ENCODE results near the gene LPCAT1. TPM values are rescaled to one million over a fixed set of nuclear protein-coding genes. Genes with fewer than 3 reads are reported as not detected.

The LPCAT1 gene
- total and polyA plus RNA-seq, 2 donors (not counting 3 experiments of a cell fraction or from before 2014, with no cell fraction given) = 28.9 to 57.2 TPM

DNA sequence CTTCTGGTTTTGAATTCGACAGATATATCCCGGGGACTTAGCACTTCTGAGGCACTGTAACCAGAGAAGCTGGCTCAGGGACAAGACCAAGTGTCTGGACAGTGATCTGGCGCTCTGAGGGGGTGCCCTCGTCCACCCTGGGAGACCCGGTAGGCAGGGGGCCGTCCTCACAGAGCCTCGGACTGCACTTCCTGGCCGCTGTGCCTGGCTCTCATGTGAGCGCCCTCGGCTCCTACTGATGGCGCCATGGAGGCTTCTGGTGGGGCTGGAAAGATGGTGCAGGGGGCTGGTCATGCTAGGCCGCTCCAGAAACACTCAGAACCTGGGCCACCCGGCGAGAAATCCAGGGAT, 59.7 kb downstream of the LPCAT1 start:
- Histone ChIP-seq H3K9me3 (replicated peaks; ENCODE audit: control insufficient read depth, insufficient read depth, low read length) (no peaks in the 10 kb centered on the region), H3K79me2 (ENCODE audit: control insufficient read depth, insufficient read depth, low read length) (no peaks in the 10 kb centered on the region), H3K4me2 (ENCODE audit: insufficient read depth, low read length) (no peak overlapping the region), H2AFZ (ENCODE audit: low read depth, low read length) (no peak overlapping the region), H4K20me1 (replicated peaks; ENCODE audit: control insufficient read depth, extremely low read depth, insufficient read depth, low read length) (no peaks in the 10 kb centered on the region), H3K9ac (replicated peaks; ENCODE audit: extremely low read depth, insufficient read depth, low read length) (no peak overlapping the region), H3K9me1 (replicated peaks; ENCODE audit: control insufficient read depth, extremely low read depth, insufficient read depth, low read length) (no peaks in the 10 kb centered on the region), H3K36me3 (ENCODE audit: control insufficient read depth in 2 of 2, extremely low read depth in 1 of 2, insufficient read depth in 2 of 2, low read length in 2 of 2) (peaks cover 2 to 10% of the 10 kb centered on the region in 2 experiments), H3K27me3 (ENCODE audit: control insufficient read depth in 2 of 2, insufficient read depth in 2 of 2, low read length in 2 of 2) (no peaks in the 10 kb centered on the region), H3K4me1 (ENCODE audit: control insufficient read depth, extremely low read depth, insufficient read depth, low read length) (no peaks in the 10 kb centered on the region), H3K4me3 (replicated peaks in 1 of 3; ENCODE audit: insufficient read depth in 1 of 3, low read depth in 1 of 3, low read length in 3 of 3) (no peak overlapping the region), H3K27ac (ENCODE audit: insufficient read depth, low read depth, low read length) (no peak overlapping the region)
- ChIA-PET POLR2A (no interaction called here), CTCF (no interaction called here)
- intact Hi-C loops (cut with micrococcal nuclease) (no loop called here), dilution Hi-C loops (cut with MboI; ENCODE audit: extremely low pct_ligation_motif_present, low sequenced_read_pairs) (no loop called here)
- DNase-seq (ENCODE audit: low read depth, low spot score) (no peak), FAIRE-seq (no peak)
- TF ChIP-seq MYC (IDR thresholded peaks at IDR 0.05; ENCODE audit: low read depth, low read length) = no peak
- no peak for TF ChIP-seq GATA2 (IDR thresholded peaks at IDR 0.05; ENCODE audit: insufficient read depth, insufficient read length, low read depth, low read length)
- TF ChIP-seq, protein P1, sequence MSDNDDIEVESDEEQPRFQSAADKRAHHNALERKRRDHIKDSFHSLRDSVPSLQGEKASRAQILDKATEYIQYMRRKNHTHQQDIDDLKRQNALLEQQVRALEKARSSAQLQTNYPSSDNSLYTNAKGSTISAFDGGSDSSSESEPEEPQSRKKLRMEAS (IDR thresholded peaks at IDR 0.05; ENCODE audit: insufficient read depth, insufficient read length) = no peak
- no TSS peak for BruUV-seq (replicated peaks)

DNA sequence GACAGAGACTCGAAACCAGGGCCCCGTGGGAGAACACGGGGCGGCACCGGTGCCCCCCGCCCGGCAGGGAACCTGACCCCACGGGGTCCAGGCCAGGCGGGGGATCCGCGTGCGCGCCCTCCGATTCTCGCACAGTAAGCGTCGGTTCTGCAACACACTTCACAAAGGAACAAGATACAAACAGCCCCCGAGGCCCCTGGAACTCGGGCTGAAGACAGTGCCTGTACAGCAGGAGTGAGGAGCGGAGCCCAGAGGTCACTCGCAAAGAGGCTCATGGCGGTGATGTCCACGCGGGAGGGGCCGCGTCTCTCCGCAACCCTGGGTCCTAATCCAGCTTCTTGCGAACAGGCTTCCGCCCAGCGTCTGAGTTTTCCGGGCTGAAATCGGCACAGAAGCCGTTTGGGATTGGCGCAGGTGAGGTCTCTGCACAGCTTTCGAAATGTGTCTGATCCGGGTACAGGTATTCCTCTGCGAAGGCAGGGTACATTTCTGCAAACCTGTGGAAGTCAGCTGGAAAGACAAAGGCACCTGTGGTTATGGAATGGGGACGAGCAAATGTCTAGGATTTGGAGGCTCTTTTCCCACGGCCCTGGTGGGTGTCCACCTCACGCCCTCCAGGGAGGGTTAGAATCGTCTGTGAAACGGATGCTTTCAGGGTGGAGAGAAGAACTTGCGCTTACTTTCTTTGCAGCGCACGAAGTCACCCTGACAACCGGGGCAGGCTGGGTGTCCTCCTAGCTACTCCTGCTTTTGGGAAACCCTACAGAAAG, 60.2 kb downstream of the LPCAT1 start:
- POLR2A ChIA-PET = no interaction called here
- Histone ChIP-seq H3K4me3 (replicated peaks in 1 of 3; ENCODE audit: insufficient read depth in 1 of 3, low read depth in 1 of 3, low read length in 3 of 3) (no peak overlapping the region), H3K9me1 (replicated peaks; ENCODE audit: control insufficient read depth, extremely low read depth, insufficient read depth, low read length) (no peaks in the 10 kb centered on the region), H4K20me1 (replicated peaks; ENCODE audit: control insufficient read depth, extremely low read depth, insufficient read depth, low read length) (no peaks in the 10 kb centered on the region), H3K27me3 (ENCODE audit: control insufficient read depth in 2 of 2, insufficient read depth in 2 of 2, low read length in 2 of 2) (no peaks in the 10 kb centered on the region), H3K79me2 (ENCODE audit: control insufficient read depth, insufficient read depth, low read length) (no peaks in the 10 kb centered on the region), H3K4me2 (ENCODE audit: insufficient read depth, low read length) (no peak overlapping the region), H3K27ac (ENCODE audit: insufficient read depth, low read depth, low read length) (no peak overlapping the region), H3K9me3 (replicated peaks; ENCODE audit: control insufficient read depth, insufficient read depth, low read length) (no peaks in the 10 kb centered on the region), H2AFZ (ENCODE audit: low read depth, low read length) (no peak overlapping the region), H3K9ac (replicated peaks; ENCODE audit: extremely low read depth, insufficient read depth, low read length) (no peak overlapping the region), H3K36me3 (ENCODE audit: control insufficient read depth in 2 of 2, extremely low read depth in 1 of 2, insufficient read depth in 2 of 2, low read length in 2 of 2) (peaks cover 0 to 10% of the 10 kb centered on the region in 2 experiments), H3K4me1 (ENCODE audit: control insufficient read depth, extremely low read depth, insufficient read depth, low read length) (no peaks in the 10 kb centered on the region)
- TF ChIP-seq GATA2 (IDR thresholded peaks at IDR 0.05; ENCODE audit: insufficient read depth, insufficient read length, low read depth, low read length) (no peak), MYC (IDR thresholded peaks at IDR 0.05; ENCODE audit: low read depth, low read length) (no peak), POLR2A (IDR thresholded peaks at IDR 0.05; ENCODE audit: low read depth, low read length) (no peak), EZH2 (IDR thresholded peaks at IDR 0.05; ENCODE audit: borderline replicate concordance, low read depth, low read length, severe bottlenecking) (no peak), FOS (IDR thresholded peaks at IDR 0.05; ENCODE audit: borderline replicate concordance, insufficient read depth, low read length) (no peak), JUN (IDR thresholded peaks at IDR 0.05; ENCODE audit: borderline replicate concordance, insufficient read depth, insufficient read length, low read depth) (no peak), POLR2AphosphoS5 (IDR thresholded peaks at IDR 0.05; ENCODE audit: insufficient read depth, low read depth, low read length) (no peak)
- TF ChIP-seq, protein P1 (IDR thresholded peaks at IDR 0.05; ENCODE audit: insufficient read depth, insufficient read length) = no peak
- TF ChIP-seq, protein P2, sequence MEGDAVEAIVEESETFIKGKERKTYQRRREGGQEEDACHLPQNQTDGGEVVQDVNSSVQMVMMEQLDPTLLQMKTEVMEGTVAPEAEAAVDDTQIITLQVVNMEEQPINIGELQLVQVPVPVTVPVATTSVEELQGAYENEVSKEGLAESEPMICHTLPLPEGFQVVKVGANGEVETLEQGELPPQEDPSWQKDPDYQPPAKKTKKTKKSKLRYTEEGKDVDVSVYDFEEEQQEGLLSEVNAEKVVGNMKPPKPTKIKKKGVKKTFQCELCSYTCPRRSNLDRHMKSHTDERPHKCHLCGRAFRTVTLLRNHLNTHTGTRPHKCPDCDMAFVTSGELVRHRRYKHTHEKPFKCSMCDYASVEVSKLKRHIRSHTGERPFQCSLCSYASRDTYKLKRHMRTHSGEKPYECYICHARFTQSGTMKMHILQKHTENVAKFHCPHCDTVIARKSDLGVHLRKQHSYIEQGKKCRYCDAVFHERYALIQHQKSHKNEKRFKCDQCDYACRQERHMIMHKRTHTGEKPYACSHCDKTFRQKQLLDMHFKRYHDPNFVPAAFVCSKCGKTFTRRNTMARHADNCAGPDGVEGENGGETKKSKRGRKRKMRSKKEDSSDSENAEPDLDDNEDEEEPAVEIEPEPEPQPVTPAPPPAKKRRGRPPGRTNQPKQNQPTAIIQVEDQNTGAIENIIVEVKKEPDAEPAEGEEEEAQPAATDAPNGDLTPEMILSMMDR (IDR thresholded peaks at IDR 0.05; ENCODE audit: extremely low read depth in 1 of 2, insufficient read depth in 1 of 2, low read depth in 1 of 2, low read length in 2 of 2) = no peak
- CTCF ChIA-PET = no interaction called here
- DNase-seq (ENCODE audit: low read depth, low spot score) (no peak), FAIRE-seq (no peak)
- intact Hi-C loops (cut with micrococcal nuclease) (no loop called here), dilution Hi-C loops (cut with MboI; ENCODE audit: extremely low pct_ligation_motif_present, low sequenced_read_pairs) (no loop called here)
- no TSS peak for BruUV-seq (replicated peaks)
